T-helper 1 cell treated with Interleukin-12 subunit alpha and Interleukin-12 subunit beta and Interleukin-4 antibody, amounts not matched to agents 30 ng/mL and 1 ng/mL, for 36 hours (primary cell): Measurements from ENCODE around the gene ITPKB. TPM values are rescaled to one million over a fixed set of nuclear protein-coding genes. Genes with fewer than 3 reads are reported as not detected.

Experiments used
- intact Hi-C: fragments of 100-400 bp; cut with micrococcal nuclease; formaldehyde crosslinking; loops from one replicate; pipeline ENCODE4 v1.15.1; 2024
- total RNA-seq: library from RNA; stranded (reverse); gene quantifications from 2 replicates; pipeline ENCODE4 v1.2.3, GENCODE V29; 2022

ITPKB gene
- total RNA-seq, 1 donor from 2014 or later, result 45.3 TPM

GRCh38 chr1:226688056-226688748, 50.9 kb downstream of the ITPKB start:
- intact Hi-C loops, result no loop called here

GRCh38 chr1:226687426-226687825, 51.7 kb downstream of the ITPKB start:
- intact Hi-C loops, result loop anchor here (1.0 kb wide), 2 partner anchors 12 to 53 kb away; no protein-coding TSS in a partner anchor

DNA sequence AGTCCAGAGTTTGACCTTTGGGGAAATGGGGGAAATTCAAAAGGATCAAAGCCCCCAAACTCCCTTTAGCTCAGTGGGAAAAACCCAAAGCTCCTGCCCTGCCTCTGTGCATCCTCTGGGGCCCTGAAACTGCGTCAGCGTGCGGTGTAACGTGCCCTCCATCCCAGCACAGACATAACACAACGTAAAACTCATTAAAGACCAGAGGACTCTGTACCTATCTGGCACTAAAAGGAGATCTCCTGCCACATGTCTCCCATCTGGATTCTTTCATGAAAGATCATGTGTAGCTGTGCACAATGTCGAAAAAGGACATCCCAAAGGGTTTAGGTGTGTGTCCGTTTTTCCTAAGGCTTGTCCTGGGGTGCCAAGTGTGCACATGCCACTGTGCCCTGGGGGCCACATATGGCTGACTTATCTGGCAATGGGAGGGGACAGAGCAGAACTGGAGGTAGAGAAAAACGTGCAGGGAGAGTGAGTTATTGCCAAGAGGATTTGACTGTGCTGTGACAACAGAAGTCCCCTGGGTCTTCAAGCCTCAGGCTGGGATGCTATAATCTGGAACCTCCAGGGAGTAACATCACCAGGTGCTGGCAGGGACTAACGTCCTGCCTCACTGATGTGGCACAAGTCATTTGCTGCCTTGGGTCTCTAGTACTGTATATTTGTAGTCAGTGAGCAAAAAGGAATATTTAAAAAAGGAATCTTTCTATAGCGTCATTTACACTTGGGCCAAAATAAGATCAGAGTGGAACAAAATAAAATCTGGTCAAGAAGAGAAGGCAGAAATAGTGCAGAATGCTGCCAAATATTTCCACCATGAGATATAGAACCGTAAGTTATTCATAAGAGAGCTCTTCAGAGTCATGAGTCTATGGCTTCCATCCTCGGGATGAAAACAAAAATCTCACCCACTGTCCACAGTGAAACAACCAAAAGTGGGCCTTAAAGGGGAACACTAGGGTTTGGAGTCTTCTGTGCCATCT, 52.3 kb downstream of the ITPKB start:
- intact Hi-C loops, result loop anchor here (1.0 kb wide), 2 partner anchors 13 to 52 kb away; no protein-coding TSS in a partner anchor

GRCh38 chr1:226685196-226685820, 53.8 kb downstream of the ITPKB start:
- intact Hi-C loops, result no loop called here

- intact Hi-C loops, result no loop called here
Measured at GRCh38 chr1:226684026-226684425, 55.1 kb downstream of the ITPKB start.

DNA sequence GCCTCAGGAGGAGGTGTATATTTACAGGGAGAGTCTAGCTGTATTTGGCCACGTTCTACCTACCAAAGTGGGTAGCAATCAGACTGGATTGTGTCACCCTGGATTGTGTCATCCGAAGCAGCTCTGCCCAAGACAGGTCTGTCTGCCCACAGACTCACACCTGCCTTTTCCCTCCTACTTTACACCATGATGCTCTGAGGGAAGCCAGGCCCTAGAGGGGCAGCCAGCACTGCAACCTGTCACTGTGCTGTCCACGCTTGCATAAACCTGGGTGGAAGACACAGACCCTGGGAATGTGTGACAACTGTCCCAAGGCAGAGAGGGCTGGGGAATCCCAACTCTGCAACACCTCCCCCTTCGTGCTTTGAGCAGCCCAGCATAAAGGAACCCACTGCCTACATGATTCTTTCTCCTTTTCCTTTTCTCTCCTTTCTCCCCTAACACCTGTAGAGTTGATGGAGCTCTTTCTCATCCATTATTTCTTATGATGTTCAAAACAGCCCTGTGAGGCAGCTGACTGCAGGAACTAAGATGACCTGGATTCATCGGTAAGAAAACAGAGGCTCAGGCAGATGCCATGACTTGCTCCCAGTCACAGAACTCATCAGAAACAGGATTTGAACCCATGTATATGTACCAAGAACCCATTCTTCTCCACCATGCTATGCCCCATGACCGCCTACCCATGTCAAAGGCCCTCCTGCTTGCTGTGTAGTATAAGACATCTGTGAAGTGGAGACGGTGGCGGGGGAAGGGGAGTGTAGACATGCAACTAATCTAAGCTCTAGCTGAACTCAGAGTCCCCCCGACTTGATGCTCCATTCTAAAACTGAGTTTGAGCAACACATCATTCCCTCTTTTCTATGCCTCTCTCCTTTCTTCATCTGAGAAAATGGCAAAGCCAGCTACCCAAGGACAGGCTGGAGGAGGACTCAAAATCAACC, 55.9 kb downstream of the ITPKB start:
- intact Hi-C loops, result no loop called here

DNA sequence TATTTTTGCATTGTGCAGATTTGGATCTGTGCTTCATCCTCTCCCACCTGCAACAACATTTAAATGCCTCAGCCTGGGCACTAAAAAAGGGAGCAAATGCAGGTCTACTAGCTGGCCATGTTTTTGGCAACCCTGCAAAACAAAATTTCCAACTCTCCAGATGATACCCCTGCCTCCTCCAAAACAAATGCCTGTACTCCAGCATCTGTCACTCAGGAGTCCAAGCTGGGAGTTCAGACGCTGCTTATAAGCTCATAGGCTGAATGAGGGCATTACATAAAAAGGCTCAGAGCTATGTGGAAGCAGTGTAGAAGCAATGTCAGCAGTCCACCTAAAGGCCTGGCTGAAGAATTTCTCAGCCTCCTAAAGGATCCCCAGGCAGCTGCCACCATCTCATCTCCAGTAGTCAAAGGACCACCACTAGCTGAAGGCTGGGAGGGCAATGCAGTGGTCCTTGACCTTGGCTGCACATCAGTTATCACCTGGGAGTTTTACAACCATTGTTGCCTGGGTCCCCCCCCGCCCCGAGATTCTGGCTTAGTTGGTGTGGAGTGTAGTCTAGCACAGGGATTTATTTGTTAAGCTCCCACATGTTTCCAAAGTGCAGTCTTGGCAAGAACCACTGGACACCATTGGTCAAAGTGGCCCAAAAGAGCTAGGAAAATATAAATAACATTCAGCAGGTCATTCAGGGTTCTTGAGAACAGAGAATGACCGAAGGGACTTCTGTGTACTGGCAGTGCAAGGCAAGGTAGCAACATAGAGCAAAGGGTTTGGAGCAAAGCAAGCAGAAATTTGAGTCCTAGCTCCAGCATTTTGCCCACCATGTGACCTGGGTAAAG, 57.2 kb downstream of the ITPKB start:
- intact Hi-C loops, result no loop called here

DNA sequence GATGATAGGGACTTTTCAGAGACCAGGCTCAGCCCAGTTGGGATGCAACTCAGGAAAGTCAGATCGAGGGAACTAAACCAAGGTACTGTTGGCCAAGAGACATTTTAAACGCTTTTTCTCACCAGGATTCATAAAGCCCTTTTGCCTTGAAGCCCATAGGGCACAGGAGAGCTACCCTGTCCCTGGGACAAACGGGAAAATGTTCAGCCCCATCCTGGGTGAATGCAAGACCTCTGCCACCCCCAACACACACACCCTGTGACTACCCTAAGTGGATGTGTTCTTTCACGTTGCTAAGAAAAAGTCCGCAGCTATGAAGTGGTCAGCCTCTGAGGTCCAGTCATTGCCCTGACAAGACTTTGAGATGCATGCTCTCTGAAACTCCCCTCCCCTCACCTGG, 58.4 kb downstream of the ITPKB start:
- intact Hi-C loops, result loop anchor here (1.0 kb wide), 1 partner anchor 11 kb away; no protein-coding TSS in a partner anchor

GRCh38 chr1:226679853-226680516, 59.1 kb downstream of the ITPKB start:
- intact Hi-C loops, result loop anchor here (1.0 to 10.0 kb wide), 6 partner anchors 11 to 1727 kb away; partner anchors contain the start of genes ARF1, JMJD4, LIN9 and PARP1

DNA sequence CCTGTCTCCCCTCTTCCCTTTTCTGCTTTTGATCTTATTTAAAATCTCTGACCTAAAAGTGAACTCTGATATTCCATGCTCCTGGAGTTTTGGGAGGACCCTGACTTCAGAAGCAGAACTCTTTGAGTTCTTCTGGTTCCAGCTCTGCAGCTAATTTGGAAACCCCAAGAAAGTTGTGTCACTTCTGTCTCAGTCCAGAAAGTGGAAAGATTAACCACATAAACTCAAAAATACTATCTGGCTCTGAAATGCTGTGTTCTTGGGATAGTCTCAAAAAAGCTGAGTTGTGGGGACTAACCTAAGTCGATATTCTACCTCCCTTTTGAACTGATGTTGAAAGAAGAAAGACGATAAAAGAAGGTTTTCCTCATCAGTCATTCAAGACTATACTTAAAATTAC, 59.8 kb downstream of the ITPKB start:
- intact Hi-C loops, result loop anchor here (5.0 to 10.0 kb wide), 5 partner anchors 272 to 1728 kb away; partner anchors contain the start of genes ARF1, JMJD4, LIN9 and PARP1

- intact Hi-C loops, result loop anchor here (1.0 to 10.0 kb wide), 6 partner anchors 192 to 1729 kb away; partner anchors contain the start of genes ARF1, JMJD4, LIN9 and PARP1
Measured at GRCh38 chr1:226678701-226679100, 60.4 kb downstream of the ITPKB start.

DNA sequence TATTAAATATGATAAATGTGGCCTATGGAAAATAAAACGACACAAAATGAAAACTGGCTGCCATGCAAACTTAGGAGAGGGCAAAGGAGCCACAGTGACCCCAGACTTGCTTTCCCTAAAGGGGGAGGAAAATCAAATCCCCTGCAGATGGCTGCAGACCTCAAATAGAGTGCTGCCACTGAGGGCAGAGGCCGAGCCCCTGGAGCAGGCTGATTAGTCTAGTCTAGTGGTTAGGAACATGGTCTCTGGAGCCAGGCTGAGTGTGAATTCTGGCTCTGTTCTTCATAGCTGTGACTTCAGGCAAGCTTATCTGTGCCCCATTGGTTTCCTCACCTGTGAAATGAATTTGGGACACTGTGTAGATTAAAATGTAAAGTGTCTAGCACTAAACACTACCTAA, 60.8 kb downstream of the ITPKB start:
- intact Hi-C loops, result loop anchor here (1.0 to 10.0 kb wide), 6 partner anchors 192 to 1729 kb away; partner anchors contain the start of genes ARF1, JMJD4, LIN9 and PARP1

DNA sequence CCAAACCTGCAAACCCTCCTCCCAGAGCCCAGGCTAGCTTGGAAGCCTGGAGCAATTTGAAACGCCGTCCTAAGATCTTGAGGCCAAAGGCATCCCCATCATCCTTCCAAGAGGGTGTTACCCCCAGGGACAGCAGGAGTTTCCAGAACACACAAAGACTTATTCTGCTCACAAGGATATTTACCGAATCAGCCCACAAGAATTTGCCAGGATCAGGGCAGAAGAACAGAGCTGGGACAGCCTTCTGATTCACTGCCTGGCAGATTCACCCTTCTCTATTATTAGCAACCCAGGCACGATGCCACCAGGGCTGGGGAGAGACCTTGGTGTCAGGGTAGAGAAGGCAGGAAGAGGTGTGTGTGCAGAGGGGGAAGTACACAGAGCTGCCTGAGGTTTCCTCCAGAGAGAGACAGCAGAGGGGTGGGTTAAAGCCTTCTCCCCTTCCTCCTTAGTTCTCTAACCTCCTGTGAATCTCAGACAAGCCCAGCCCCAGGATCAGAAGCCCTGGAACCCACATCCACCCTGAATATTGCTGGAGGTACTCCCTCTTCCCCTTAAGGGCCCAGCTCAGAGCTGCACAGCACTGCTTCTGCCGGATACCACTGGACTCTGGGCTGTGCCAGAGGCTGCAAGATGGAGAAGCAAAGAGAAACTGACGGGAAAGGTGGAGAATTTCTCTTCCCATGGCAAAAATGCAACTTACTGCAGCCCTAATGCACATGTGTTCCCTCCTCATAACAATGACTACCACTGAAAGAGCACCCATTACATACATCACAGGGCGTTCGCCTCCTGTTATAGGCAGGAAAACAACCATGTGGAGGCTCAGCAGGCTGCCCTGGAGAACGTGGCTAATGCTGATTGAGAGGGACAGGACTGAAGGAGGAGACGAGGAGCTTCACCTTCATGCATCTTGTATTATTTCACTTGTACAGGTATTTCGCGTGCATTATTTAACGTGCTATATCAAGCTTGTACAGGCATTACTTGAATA, 61.8 kb downstream of the ITPKB start:
- intact Hi-C loops, result loop anchor here (1.0 to 10.0 kb wide), 11 partner anchors 13 to 1730 kb away; partner anchors contain the start of genes ARF1, JMJD4, LIN9 and PARP1

DNA sequence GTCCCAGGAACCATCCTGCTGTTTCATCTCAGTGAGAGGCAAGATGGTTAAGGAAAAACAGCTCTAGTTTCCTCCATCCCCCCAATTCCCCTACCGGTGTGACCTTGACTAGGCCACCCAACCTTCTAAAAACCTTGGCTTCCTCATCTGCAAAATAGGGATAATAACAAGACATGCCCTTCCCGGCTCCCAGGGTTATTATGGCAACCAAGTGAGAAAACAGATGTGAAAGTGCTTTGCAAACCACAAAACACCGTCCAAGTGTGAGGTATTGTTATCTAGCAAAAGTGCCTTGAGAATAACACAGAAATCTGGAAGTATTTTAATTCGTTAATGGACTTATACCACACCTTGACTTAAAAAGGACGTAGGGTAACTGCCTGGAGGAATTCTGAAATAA, 62.7 kb downstream of the ITPKB start:
- intact Hi-C loops, result loop anchor here (2.0 to 10.0 kb wide), 6 partner anchors 14 to 1731 kb away; partner anchors contain the start of genes ARF1, JMJD4, LIN9 and PARP1

GRCh38 chr1:226675715-226676357, 63.2 kb downstream of the ITPKB start:
- intact Hi-C loops, result loop anchor here (1.0 to 10.0 kb wide), 11 partner anchors 13 to 1731 kb away; partner anchors contain the start of genes ARF1, ITPKB, JMJD4 and LIN9
